ENCODE measurements around the gene C12orf75. TPM values are rescaled to one million over a fixed set of nuclear protein-coding genes. Genes with fewer than 3 reads are reported as not detected.

The C12orf75 gene
- total RNA-seq, 2 experiments from 2014 or later: 160 to 210 TPM

GRCh38 chr12:105419606-105420005 is 89.1 kb downstream of the C12orf75 start:
- Mint-ChIP-seq H3K27me3 (peaks cover 5% of the 10 kb centered on the region), H3K27ac (no peak overlapping the region), H3K9me3 (no peaks in the 10 kb centered on the region)

GRCh38 chr12:105420046-105420445 is 89.6 kb downstream of the C12orf75 start:
- Mint-ChIP-seq H3K27me3 (peaks cover 5% of the 10 kb centered on the region), H3K36me3 (ENCODE audit: low read depth) (no peaks in the 10 kb centered on the region)

More at GRCh38 chr12:105419606-105420005, 89.1 kb downstream of the C12orf75 start:
- Mint-ChIP-seq H3K4me3 (no peak overlapping the region), H3K36me3 (ENCODE audit: low read depth) (no peaks in the 10 kb centered on the region), H3K4me1 (no peaks in the 10 kb centered on the region)
- POLR2A ChIA-PET: no interaction called here
- no peak for DNase-seq
- CTCF ChIA-PET: no interaction called here

GRCh38 chr12:105420659-105421240 is 90.3 kb downstream of the C12orf75 start:
- DNase-seq: peak; percentile 74
- no peaks in the 10 kb centered on the region for H3K36me3 Mint-ChIP-seq (ENCODE audit: low read depth)
- H3K27me3 Mint-ChIP-seq: peaks cover 5% of the 10 kb centered on the region
- H3K27ac Mint-ChIP-seq: no peak overlapping the region
- H3K4me1 Mint-ChIP-seq: no peaks in the 10 kb centered on the region
- CTCF ChIA-PET: interaction anchor here (0.6 to 1.3 kb wide), 6 partner anchors 13 to 716 kb away, joined by 3 to 5 read pairs (median 4); no protein-coding TSS in a partner anchor
- POLR2A ChIA-PET: no interaction called here
- H3K9me3 Mint-ChIP-seq: no peaks in the 10 kb centered on the region
- H3K4me3 Mint-ChIP-seq: no peak overlapping the region

More at GRCh38 chr12:105420046-105420445, 89.6 kb downstream of the C12orf75 start:
- Mint-ChIP-seq H3K27ac (no peak overlapping the region), H3K4me1 (no peaks in the 10 kb centered on the region), H3K4me3 (no peak overlapping the region), H3K9me3 (no peaks in the 10 kb centered on the region)
- POLR2A ChIA-PET: no interaction called here
- CTCF ChIA-PET: interaction anchor here (0.7 to 1.3 kb wide), 3 partner anchors 14 to 717 kb away, joined by 3 to 4 read pairs (median 4); no protein-coding TSS in a partner anchor
- no peak for DNase-seq

Other genes starting within 250 kb of the C12orf75 start
- gene ALDH1L2, start 246.2 kb upstream of the C12orf75 start, total RNA-seq: under 1 TPM; 0.10 to 0.20 TPM
- 10 to 100 TPM; 40.7 to 43.3 TPM for gene WASHC4, start 223.0 kb upstream of the C12orf75 start, total RNA-seq
- 10 to 100 TPM; 24.6 to 27.3 TPM for gene APPL2, start 94.5 kb upstream of the C12orf75 start, total RNA-seq